Measurements from ENCODE around the gene ZNF724. TPM values are rescaled to one million over a fixed set of nuclear protein-coding genes. Genes with fewer than 3 reads are reported as not detected.
"Not testable (repeated sequence)": the region's sequence is repeated elsewhere in the genome, so short reads cannot be mapped to it uniquely, and the experiment has no call there.

ZNF724 gene
- total RNA-seq, 2 donors from 2014 or later, result 49.8 to 62.1 TPM

- Mint-ChIP-seq H3K27ac (no peak overlapping the region), H3K27me3 (ENCODE audit: insufficient read depth) (no peaks in the 10 kb centered on the region), H3K9me3 (peaks cover 53% of the 10 kb centered on the region), H3K4me1 (peaks cover under 1% of the 10 kb centered on the region), H3K4me3 (no peak overlapping the region), H3K36me3 (ENCODE audit: low read depth) (peaks cover 13% of the 10 kb centered on the region)
- Histone ChIP-seq H3K9ac (ENCODE audit: extremely low read depth, low read length, poor library complexity, severe bottlenecking) (no peak overlapping the region), H3K27me3 (ENCODE audit: control insufficient read depth, insufficient read depth, low read length, poor library complexity, severe bottlenecking) (no peaks in the 10 kb centered on the region), H3K9me3 (ENCODE audit: control insufficient read depth, low read length) (peaks cover 55% of the 10 kb centered on the region), H3K36me3 (ENCODE audit: control insufficient read depth, insufficient read depth, low read length) (no peaks in the 10 kb centered on the region), H3K4me3 (ENCODE audit: low read length) (peak overlapping the region; percentile 40), H3K4me1 (ENCODE audit: control insufficient read depth, insufficient read depth, low read length) (no peaks in the 10 kb centered on the region), H3K27ac (ENCODE audit: low read depth, low read length) (no peak overlapping the region)
- peak; percentile 81 for TF ChIP-seq CTCF (conservative IDR thresholded peaks at IDR 0.05)
- peak; percentile 90 for DNase-seq
- 44 to 61% methylated on average over 4 to 6 of the region's 6 CpGs for WGBS, 2 experiments (ENCODE audit: insufficient coverage in 1 of 2, insufficient read length in 1 of 2)
Observed at GRCh38 chr19:23283925-23284324, 33.7 kb upstream of the ZNF724 start.

- Histone ChIP-seq H3K9me3 (ENCODE audit: control insufficient read depth, low read length) (peaks cover 37% of the 10 kb centered on the region), H3K27ac (ENCODE audit: low read depth, low read length) (no peak overlapping the region), H3K36me3 (ENCODE audit: control insufficient read depth, insufficient read depth, low read length) (no peaks in the 10 kb centered on the region), H3K9ac (ENCODE audit: extremely low read depth, low read length, poor library complexity, severe bottlenecking) (no peak overlapping the region), H3K27me3 (ENCODE audit: control insufficient read depth, insufficient read depth, low read length, poor library complexity, severe bottlenecking) (no peaks in the 10 kb centered on the region), H3K4me3 (ENCODE audit: low read length) (no peak overlapping the region), H3K4me1 (ENCODE audit: control insufficient read depth, insufficient read depth, low read length) (no peaks in the 10 kb centered on the region)
- WGBS, 2 experiments (ENCODE audit: insufficient coverage in 1 of 2, insufficient read length in 1 of 2), result 81 to 96% methylated on average over 2 to 4 of the region's 4 CpGs
- Mint-ChIP-seq H3K4me1 (peaks cover 16% of the 10 kb centered on the region), H3K36me3 (ENCODE audit: low read depth) (peaks cover 10% of the 10 kb centered on the region), H3K27me3 (ENCODE audit: insufficient read depth) (no peaks in the 10 kb centered on the region), H3K27ac (no peak overlapping the region), H3K9me3 (peaks cover 35% of the 10 kb centered on the region), H3K4me3 (no peak overlapping the region)
- TF ChIP-seq CTCF (conservative IDR thresholded peaks at IDR 0.05), result no peak
- DNase-seq, result no peak
Observed at GRCh38 chr19:23281663-23282276, 31.6 kb upstream of the ZNF724 start.

- H3K36me3 Mint-ChIP-seq (ENCODE audit: low read depth); H3K27ac ChIP-seq (ENCODE audit: low read depth, low read length): not testable (repeated sequence)
- peaks cover 23% of the 10 kb centered on the region for H3K4me1 Mint-ChIP-seq
Observed at GRCh38 chr19:23278118-23278517, 27.9 kb upstream of the ZNF724 start.

More at GRCh38 chr19:23278118-23278517, 27.9 kb upstream of the ZNF724 start:
- H3K4me3 ChIP-seq (ENCODE audit: low read length), result peak overlapping the region; percentile 55
- not testable (repeated sequence) for H3K27me3 Mint-ChIP-seq (ENCODE audit: insufficient read depth); H3K9ac ChIP-seq (ENCODE audit: extremely low read depth, low read length, poor library complexity, severe bottlenecking); H3K4me3 Mint-ChIP-seq; H3K9me3 Mint-ChIP-seq; H3K27me3 ChIP-seq (ENCODE audit: control insufficient read depth, insufficient read depth, low read length, poor library complexity, severe bottlenecking); H3K9me3 ChIP-seq (ENCODE audit: control insufficient read depth, low read length); H3K36me3 ChIP-seq (ENCODE audit: control insufficient read depth, insufficient read depth, low read length); H3K4me1 ChIP-seq (ENCODE audit: control insufficient read depth, insufficient read depth, low read length); DNase-seq
- peak overlapping the region; percentile 50 for H3K27ac Mint-ChIP-seq
- WGBS, 2 experiments (ENCODE audit: insufficient coverage in 1 of 2, insufficient read length in 1 of 2), result 45% methylated on average over 2 to 3 of the region's 3 CpGs
